GM12874 (cell line): ENCODE measurements around the gene ERF.

Experiments
- TF ChIP-seq, protein P1 (sequence below): IDR thresholded peaks from 2 replicates; pipeline ENCODE4 v1.5.1; 2011; ENCODE audit warnings: low read depth, mild to moderate bottlenecking, control low read depth, low read length, moderate library complexity; ENCODE audit not compliant: insufficient read depth

The ERF gene

DNA sequence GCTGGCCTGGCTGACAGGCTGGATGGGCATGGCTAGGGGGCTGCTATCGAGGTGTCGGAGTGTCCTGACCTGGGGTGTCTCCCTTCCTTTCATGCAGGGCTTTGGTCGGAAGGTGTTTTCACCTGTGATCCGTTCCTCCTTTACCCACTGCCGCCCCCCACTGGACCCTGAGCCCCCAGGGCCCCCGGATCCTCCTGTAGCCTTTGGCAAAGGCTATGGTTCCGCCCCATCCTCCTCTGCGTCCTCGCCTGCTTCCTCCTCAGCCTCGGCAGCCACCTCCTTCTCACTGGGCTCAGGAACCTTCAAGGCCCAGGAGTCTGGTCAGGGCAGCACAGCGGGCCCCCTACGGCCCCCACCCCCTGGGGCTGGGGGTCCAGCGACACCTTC, 35.2 kb upstream of the ERF start:
- TF ChIP-seq, protein P1, sequence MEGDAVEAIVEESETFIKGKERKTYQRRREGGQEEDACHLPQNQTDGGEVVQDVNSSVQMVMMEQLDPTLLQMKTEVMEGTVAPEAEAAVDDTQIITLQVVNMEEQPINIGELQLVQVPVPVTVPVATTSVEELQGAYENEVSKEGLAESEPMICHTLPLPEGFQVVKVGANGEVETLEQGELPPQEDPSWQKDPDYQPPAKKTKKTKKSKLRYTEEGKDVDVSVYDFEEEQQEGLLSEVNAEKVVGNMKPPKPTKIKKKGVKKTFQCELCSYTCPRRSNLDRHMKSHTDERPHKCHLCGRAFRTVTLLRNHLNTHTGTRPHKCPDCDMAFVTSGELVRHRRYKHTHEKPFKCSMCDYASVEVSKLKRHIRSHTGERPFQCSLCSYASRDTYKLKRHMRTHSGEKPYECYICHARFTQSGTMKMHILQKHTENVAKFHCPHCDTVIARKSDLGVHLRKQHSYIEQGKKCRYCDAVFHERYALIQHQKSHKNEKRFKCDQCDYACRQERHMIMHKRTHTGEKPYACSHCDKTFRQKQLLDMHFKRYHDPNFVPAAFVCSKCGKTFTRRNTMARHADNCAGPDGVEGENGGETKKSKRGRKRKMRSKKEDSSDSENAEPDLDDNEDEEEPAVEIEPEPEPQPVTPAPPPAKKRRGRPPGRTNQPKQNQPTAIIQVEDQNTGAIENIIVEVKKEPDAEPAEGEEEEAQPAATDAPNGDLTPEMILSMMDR = no peak

DNA sequence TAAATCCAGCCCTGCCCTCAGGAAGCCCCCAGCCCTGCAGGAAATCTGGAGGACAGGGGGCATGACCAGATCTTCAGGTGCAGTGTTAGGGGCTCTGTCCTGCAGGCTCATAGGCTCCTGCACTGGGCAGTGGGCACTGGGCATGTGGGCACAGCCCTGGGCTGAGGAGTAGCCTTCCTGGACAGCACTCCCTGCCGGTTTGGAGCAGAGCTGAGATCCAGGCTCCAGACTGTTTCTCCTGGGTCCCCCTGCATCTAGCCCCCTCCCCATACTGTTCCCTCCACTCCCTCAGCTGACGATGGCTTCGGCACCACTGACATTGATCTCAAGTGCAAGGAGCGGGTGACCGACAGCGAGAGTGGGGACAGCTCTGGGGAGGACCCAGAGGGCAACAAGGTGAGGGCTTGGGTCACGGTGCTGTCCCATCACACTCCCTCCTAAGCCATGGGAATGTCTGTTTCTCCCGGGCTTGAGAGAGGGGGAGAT, 34.7 kb upstream of the ERF start:
- TF ChIP-seq, protein P1 = no peak

DNA sequence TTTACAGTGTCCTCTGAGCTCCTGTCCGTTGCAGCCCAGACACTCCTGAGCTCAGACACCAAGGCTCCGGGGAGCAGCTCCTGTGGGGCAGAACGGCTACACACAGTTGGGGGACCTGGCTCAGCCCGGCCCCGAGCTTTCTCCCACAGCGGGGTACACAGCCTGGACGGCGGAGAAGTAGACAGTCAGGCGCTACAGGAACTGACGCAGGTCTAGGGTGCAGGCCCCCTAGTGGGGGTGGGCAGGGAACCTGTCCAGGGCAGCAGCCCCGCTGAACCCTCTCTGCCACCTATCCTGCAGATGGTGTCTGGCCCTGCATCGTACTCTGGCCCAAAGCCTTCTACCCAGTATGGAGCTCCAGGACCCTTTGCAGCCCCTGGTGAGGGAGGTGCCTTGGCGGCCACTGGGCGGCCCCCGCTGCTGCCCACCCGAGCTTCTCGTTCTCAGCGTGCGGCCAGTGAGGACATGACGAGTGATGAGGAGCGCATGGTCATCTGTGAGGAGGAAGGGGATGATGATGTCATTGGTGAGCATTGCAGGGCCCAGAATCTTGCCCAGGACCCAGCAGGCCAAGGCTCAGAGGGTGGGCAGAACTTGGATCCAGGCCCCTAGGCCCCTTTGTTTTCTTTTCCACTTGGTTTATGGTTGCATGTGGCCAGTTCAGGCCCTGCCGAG, 34.1 kb upstream of the ERF start:
- TF ChIP-seq, protein P1 = no peak

DNA sequence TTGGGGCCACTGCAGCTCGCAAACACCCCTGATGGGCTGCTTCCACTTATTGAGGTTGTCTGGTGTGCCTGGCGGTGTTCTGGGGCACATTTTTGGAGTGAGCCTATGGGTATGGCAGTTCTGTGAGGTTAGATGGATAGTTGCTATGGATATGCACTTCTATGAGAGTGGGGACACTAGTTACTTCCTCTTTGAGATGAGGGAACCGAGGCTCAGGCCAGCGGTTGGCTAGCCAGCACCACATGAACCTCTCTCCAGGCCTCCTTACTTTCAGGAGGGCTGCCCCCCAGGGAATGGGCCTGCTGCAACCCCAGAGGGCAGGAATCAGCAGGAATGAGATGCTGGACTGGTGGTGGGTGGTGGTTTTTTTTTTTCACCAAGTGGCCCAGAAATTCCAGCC, 33.5 kb upstream of the ERF start:
- TF ChIP-seq, protein P1 = no peak

DNA sequence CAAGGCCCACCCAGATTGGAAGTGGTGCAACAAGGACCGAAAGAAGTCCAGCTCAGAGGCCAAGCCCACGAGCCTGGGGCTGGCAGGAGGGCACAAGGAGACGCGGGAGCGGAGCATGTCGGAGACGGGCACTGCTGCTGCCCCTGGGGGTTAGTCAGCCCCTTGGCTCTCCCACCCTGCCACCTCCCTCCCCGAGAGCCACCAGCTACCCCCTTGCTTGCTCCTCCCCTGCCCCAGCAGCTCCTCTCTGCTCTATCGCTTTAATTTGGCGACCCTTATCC, 32.8 kb upstream of the ERF start:
- TF ChIP-seq, protein P1 = no peak

DNA sequence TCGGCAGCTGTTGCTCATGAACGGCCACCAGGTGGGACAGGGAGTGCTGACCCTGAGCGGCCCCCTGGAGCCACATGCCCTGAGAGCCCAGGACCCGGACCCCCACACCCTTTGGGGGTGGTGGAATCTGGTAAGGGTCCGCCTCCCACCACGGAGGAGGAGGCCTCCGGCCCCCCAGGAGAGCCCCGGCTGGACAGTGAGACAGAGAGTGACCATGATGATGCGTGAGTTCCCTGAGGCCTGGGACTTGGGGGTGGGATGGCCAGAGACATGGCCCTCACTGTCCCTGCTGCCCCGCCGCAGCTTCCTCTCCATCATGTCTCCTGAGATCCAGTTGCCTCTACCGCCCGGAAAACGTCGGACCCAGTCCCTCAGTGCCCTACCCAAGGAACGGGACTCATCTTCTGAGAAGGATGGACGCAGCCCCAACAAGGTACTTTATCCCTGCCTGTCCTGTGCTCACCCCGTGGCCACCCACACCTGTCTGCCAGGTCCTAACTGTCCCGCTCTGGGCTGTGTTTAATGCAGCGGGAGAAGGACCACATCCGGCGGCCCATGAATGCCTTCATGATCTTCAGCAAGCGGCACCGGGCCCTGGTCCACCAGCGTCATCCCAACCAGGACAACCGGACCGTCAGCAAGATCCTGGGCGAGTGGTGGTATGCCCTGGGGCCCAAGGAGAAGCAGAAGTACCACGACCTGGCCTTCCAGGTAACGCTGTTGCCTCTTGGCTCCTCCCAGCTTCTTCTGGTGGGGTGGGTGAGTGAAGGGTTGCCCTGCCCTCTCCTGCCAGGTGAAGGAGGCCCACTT, 32.3 kb upstream of the ERF start:
- TF ChIP-seq, protein P1 = no peak

DNA sequence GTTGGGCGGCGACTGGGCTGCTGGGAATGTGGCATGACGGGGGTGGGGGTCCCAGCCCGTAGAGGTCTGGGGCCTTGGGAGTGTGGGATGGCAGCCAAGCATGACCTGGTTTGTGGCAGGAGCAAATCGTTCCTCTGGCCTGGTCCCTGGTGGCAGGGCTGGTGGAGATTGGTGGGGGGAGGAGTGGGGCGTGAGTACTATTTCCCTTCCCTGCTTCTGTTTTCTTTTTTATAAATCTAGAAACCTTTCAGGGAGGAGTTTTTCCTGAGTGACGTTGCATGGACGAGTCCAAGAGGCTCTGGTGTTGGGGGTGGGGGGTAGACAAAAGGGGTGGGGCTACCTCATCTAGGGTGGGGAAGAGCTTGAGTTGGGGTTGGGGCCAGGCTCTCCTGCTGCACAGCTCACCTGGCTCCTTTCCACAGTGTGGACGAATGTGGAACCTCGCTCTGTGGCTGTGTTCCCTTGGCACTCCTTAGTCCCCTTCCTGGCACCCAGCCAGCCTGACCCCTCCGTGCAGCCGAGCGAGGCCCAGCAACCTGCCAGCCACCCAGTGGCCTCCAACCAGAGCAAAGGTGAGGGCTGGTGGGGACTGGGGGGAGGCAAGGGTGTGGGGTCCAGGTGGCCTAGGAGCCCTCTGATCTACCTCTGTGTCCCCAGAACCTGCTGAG, 31.6 kb upstream of the ERF start:
- TF ChIP-seq, protein P1 = no peak
